IMR-90 (cell line): ENCODE data around the gene RAB43. TPM values are rescaled to one million over a fixed set of nuclear protein-coding genes. Genes with fewer than 3 reads are reported as not detected.

ENCODE experiments used
- ATAC-seq: fragments of 200-7000 bp; cut with Tn5 transposase; 2 replicates; pipeline ENCODE4 v1.9.1; 2020; ENCODE audit warnings: low read depth, mild to moderate bottlenecking, moderate library complexity
- BruUV-seq: library from RNA; stranded (reverse); fragments of 400-500 nt; replicated peaks from 2 replicates; lab custom pipeline; 2021; lab: Mats Ljungman, UMichigan
- CTCF ChIA-PET: fragments of 300-600 bp; formaldehyde crosslinking; extraction: SDS; loops from one replicate; lab custom pipeline; 2021; ENCODE audit warnings: antibody characterized with exemption; lab: Yijun Ruan, JAX
- POLR2A ChIA-PET: fragments of 300-600 bp; sonication (Branson Sonifier 250); formaldehyde crosslinking; loops from one replicate; lab custom pipeline; 2022; ENCODE audit warnings: antibody characterized with exemption; ENCODE audit not compliant: unreplicated experiment; lab: Charles Lee
- DNase-seq: peaks from one replicate; pipeline ENCODE4 v3.0.0; 2013
- H2AFZ ChIP-seq: replicated peaks from 2 replicates; pipeline ENCODE3; 2013; ENCODE audit warnings: low read length, mild to moderate bottlenecking; ENCODE audit not compliant: poor library complexity
- H2AK5ac ChIP-seq: 2 replicates; pipeline ENCODE4 v1.6.1; 2013; ENCODE audit warnings: low read depth, low read length, inconsistent platforms
- H2AK9ac ChIP-seq: replicated peaks from 2 replicates; pipeline ENCODE3; 2013; ENCODE audit warnings: mild to moderate bottlenecking, low read depth, low read length, moderate library complexity; ENCODE audit not compliant: poor library complexity
- H2BK120ac ChIP-seq: 2 replicates; pipeline ENCODE4 v1.6.1; 2013; ENCODE audit warnings: low read depth, low read length, inconsistent platforms
- H2BK15ac ChIP-seq: 3 replicates; pipeline ENCODE4 v1.6.1; 2013; ENCODE audit warnings: low read depth, low read length, inconsistent platforms
- H2BK20ac ChIP-seq: 2 replicates; pipeline ENCODE4 v1.6.1; 2013; ENCODE audit warnings: low read depth, mild to moderate bottlenecking, inconsistent platforms, low read length, moderate library complexity
- H2BK5ac ChIP-seq: 2 replicates; pipeline ENCODE4 v1.6.1; 2013; ENCODE audit warnings: mild to moderate bottlenecking, low read depth, low read length, inconsistent platforms; ENCODE audit not compliant: poor library complexity, severe bottlenecking
- H3K14ac ChIP-seq: replicated peaks from 2 replicates; pipeline ENCODE4 v1.6.1; 2013; ENCODE audit warnings: low read depth, low read length, inconsistent platforms
- H3K18ac ChIP-seq: 2 replicates; pipeline ENCODE4 v1.6.1; 2013; ENCODE audit warnings: low read depth, low read length, control low read depth
- H3K23ac ChIP-seq: 2 replicates; pipeline ENCODE4 v1.6.1; 2013; ENCODE audit warnings: low read depth, low read length, inconsistent platforms
- H3K27ac ChIP-seq: 2 replicates; pipeline ENCODE4 v1.5.1; 2013; ENCODE audit warnings: mild to moderate bottlenecking, control low read depth, low read length; ENCODE audit not compliant: insufficient read depth
- H3K27me3 ChIP-seq: 2 replicates; pipeline ENCODE4 v1.6.1; 2013; ENCODE audit warnings: low read length; ENCODE audit not compliant: control insufficient read depth, insufficient read depth
- H3K36me3 ChIP-seq: 2 replicates; pipeline ENCODE4 v1.6.1; 2013; ENCODE audit warnings: low read length, mixed read lengths; ENCODE audit not compliant: control insufficient read depth, insufficient read depth
- H3K4ac ChIP-seq: 2 replicates; pipeline ENCODE4 v1.6.1; 2013; ENCODE audit warnings: low read depth, low read length, inconsistent platforms
- H3K4me1 ChIP-seq: 2 replicates; pipeline ENCODE4 v1.6.1; 2013; ENCODE audit warnings: low read length, mixed read lengths; ENCODE audit not compliant: control insufficient read depth, insufficient read depth
- H3K4me2 ChIP-seq: 2 replicates; pipeline ENCODE4 v1.6.1; 2013; ENCODE audit warnings: low read depth, mild to moderate bottlenecking, control low read depth, low read length, moderate library complexity
- H3K4me3 ChIP-seq: 2 replicates; pipeline ENCODE4 v1.5.1; 2013; ENCODE audit warnings: low read depth, mild to moderate bottlenecking, control low read depth, low read length, moderate library complexity; ENCODE audit not compliant: insufficient read depth
- H3K56ac ChIP-seq: 2 replicates; pipeline ENCODE4 v1.6.1; 2013; ENCODE audit warnings: low read length, inconsistent platforms; ENCODE audit not compliant: insufficient read depth; ENCODE audit errors: extremely low read depth
- H3K79me1 ChIP-seq, 2 experiments: 2 replicates each; pipeline ENCODE4 v1.6.1; 2013; ENCODE audit warnings: low read length in 2 of 2, inconsistent platforms in 1 of 2, low read depth in 1 of 2
- H3K9ac ChIP-seq: 2 replicates; pipeline ENCODE4 v1.6.1; 2013; ENCODE audit warnings: low read depth, low read length, control low read depth
- H3K9me1 ChIP-seq: 2 replicates; pipeline ENCODE4 v1.6.1; 2013; ENCODE audit warnings: low read length, inconsistent platforms; ENCODE audit not compliant: insufficient read depth
- H3K9me3 ChIP-seq: 2 replicates; pipeline ENCODE4 v1.6.1; 2013; ENCODE audit warnings: low read length; ENCODE audit not compliant: control insufficient read depth, insufficient read depth
- H4K20me1 ChIP-seq: 2 replicates; pipeline ENCODE4 v1.6.1; 2013; ENCODE audit warnings: low read length, inconsistent platforms; ENCODE audit not compliant: insufficient read depth
- H4K5ac ChIP-seq: 2 replicates; pipeline ENCODE4 v1.6.1; 2013; ENCODE audit warnings: mild to moderate bottlenecking, low read depth, low read length, control low read depth
- H4K8ac ChIP-seq, 2 experiments: 2 replicates each; pipeline ENCODE4 v1.6.1; 2013; ENCODE audit warnings: low read depth in 2 of 2, low read length in 2 of 2, control low read depth in 1 of 2, inconsistent platforms in 1 of 2
- H4K91ac ChIP-seq: 2 replicates; pipeline ENCODE4 v1.6.1; 2013; ENCODE audit warnings: low read depth, low read length, inconsistent platforms; ENCODE audit not compliant: insufficient read depth
- BHLHE40 ChIP-seq: fragments of 150-350 bp; IDR thresholded peaks from 2 replicates; pipeline ENCODE4 v1.6.1; 2016; ENCODE audit warnings: mild to moderate bottlenecking, low read depth, low read length
- CEBPB ChIP-seq: IDR thresholded peaks from 2 replicates; pipeline ENCODE4 v1.6.1; 2012; ENCODE audit warnings: low read depth, low read length, improper control_type of control experiment
- FOS ChIP-seq: fragments of 150-350 bp; IDR thresholded peaks from 2 replicates; pipeline ENCODE4 v1.6.1; 2016; ENCODE audit warnings: low read depth, low read length
- MAFK ChIP-seq: IDR thresholded peaks from 2 replicates; pipeline ENCODE4 v1.6.1; 2012; ENCODE audit warnings: low read depth, low read length, improper control_type of control experiment
- MXI1 ChIP-seq: IDR thresholded peaks from 2 replicates; pipeline ENCODE4 v1.6.1; 2012; ENCODE audit warnings: low read depth, mild to moderate bottlenecking, low read length, moderate library complexity, borderline replicate concordance
- NFE2L2 ChIP-seq: fragments of 150-350 bp; IDR thresholded peaks from 2 replicates; pipeline ENCODE4 v1.6.1; 2016; ENCODE audit warnings: low read depth, mild to moderate bottlenecking, low read length
- POLR2A ChIP-seq: IDR thresholded peaks from 2 replicates; pipeline ENCODE4 v1.6.1; 2012; ENCODE audit warnings: mild to moderate bottlenecking, low read depth, low read length
- RAD21 ChIP-seq: IDR thresholded peaks from 2 replicates; pipeline ENCODE4 v1.6.1; 2012; ENCODE audit warnings: low read length, improper control_type of control experiment
- RFX5 ChIP-seq: IDR thresholded peaks from 2 replicates; pipeline ENCODE4 v1.8.0; 2012; ENCODE audit warnings: low read depth, mild to moderate bottlenecking, low read length, moderate library complexity
- SMC3 ChIP-seq: fragments of 150-350 bp; IDR thresholded peaks from 2 replicates; pipeline ENCODE4 v1.6.1; 2016; ENCODE audit warnings: low read depth, mild to moderate bottlenecking, antibody characterized with exemption, low read length, moderate library complexity
- WGBS, 2 experiments: methylation state at CpG; one replicate each; pipeline versions ENCODE4 v1.1.5 to v1.1.7; 2013; ENCODE audit warnings: missing lambda C conversion rate in 2 of 2; ENCODE audit not compliant: insufficient read length in 1 of 2; ENCODE audit errors: extremely low coverage in 2 of 2; 5-methylcytosine and 5-hydroxymethylcytosine counted together
- dilution Hi-C: fragments of 300-500 bp; cut with HindIII; formaldehyde crosslinking; loops from one replicate; pipeline ENCODE4 v1.14.3; 2018; ENCODE audit warnings: low sequenced_read_pairs; ENCODE audit not compliant: unreplicated experiment
- in situ Hi-C: fragments of 300-500 bp; cut with MboI; formaldehyde crosslinking; loops from 3 replicates; pipeline ENCODE4 v1.14.3; 2019; ENCODE audit warnings: low sequenced_read_pairs, inconsistent platforms, mixed read lengths
- intact Hi-C: fragments of 100-400 bp; cut with micrococcal nuclease; formaldehyde crosslinking; loops from 2 replicates; pipeline ENCODE4 v1.10.0; 2022
- polyA plus RNA-seq, 3 experiments: library from polyadenylated mRNA; depleted of rRNA; stranded (reverse); fragments of >200 nt; gene quantifications; 2 replicates each; pipeline ENCODE4 v1.2.3, GENCODE V29; 2012; ENCODE audit warnings: low replicate concordance in 1 of 3
- total RNA-seq: library from RNA; depleted of rRNA; stranded (reverse); fragments of >200 nt; gene quantifications from 2 replicates; pipeline ENCODE4 v1.2.3, GENCODE V29; 2012
- TF ChIP-seq, protein P1 (sequence below): conservative IDR thresholded peaks from 2 replicates; pipeline ENCODE4 v1.5.1; 2012; ENCODE audit warnings: mild to moderate bottlenecking, low read depth, low read length, improper control_type of control experiment
- TF ChIP-seq, protein P2 (sequence below): fragments of 150-350 bp; IDR thresholded peaks from 2 replicates; pipeline ENCODE4 v1.6.1; 2016; ENCODE audit warnings: low read depth, mild to moderate bottlenecking, low read length, moderate library complexity, borderline replicate concordance
- TF ChIP-seq, protein P3 (sequence below): fragments of 150-350 bp; IDR thresholded peaks from 2 replicates; pipeline ENCODE4 v1.6.1; 2017; ENCODE audit warnings: mild to moderate bottlenecking, antibody characterized with exemption, low read length, low read depth

The RAB43 gene
- total and polyA plus RNA-seq, 2 of the 4 experiments (the other 2 are of a cell fraction) = 9.9 to 14.0 TPM

DNA sequence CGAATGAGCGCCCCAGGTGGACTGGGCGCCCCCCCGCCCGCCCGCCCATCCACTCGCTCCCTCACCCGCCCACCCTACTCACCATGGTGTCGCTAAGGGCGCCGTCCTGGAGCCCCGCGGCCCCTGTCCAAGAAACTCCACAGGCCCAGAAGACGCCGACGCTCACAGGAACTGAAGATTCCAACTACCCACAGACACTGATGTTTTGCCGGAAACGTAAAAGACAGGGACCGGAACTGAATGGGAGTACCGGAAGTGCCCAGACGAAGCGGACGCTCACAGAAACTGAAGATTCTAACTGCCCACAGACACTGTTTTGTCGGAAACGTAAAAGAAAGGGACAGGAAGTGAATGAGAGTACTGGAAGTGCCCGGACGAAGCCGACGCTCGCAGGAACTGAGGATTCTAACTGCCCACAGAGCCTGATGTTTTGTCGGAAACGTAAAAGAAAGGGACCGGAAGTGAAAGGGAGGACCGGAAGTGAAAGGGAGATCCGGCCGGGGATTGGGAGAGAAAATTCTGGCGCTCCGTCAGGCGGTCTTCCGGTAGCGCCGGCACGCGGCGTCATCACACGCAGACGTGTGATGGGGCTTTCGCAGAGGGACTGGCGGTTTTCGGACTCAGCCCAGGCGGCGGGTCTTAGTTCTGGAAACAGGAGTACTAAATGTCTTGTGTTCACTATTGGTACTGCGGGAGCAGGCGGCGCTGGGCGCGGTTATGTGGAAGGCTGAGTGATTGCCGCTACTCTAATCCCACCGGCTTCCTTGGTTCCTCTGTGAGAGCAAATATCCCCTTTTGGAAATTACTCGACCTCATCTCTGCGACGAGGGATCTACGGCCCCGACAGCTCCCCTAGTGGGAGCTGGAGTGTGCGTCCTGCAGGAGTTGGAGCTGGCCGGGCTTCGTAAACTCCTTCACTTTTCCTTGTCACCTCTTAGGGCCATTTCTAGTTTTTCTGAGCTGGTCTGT lies 39.6 kb upstream of the RAB43 start, which contains the start of gene ISY1:
Gene ISY1 (minus strand): TSS at position 173 of the 969 bp plus-strand sequence. CDS start 88 bp downstream, at position 85.
- Histone ChIP-seq H4K5ac (peak within 1 kb of the TSS; percentile 97), H3K4me3 (peak within 1 kb of the TSS; percentile 67), H3K4me1 (peaks cover 2% of the 10 kb centered on the region), H3K18ac (peak within 1 kb of the TSS; percentile 89), H4K91ac (peak within 1 kb of the TSS; percentile 97), H3K9ac (peak within 1 kb of the TSS; percentile 92), H2BK15ac (peak within 1 kb of the TSS; percentile 82; the same call in 1 of the 3 replicates), H3K56ac (peak within 1 kb of the TSS; percentile 99), H3K23ac (peak within 1 kb of the TSS; percentile 91), H3K9me3 (no peaks in the 10 kb centered on the region), H3K9me1 (0 out of 2 replicates have a peak, but pooled peaks cover 4% of the 10 kb centered on the region), H3K27me3 (no peaks in the 10 kb centered on the region), H2BK20ac (peak within 1 kb of the TSS; percentile 81; the same call in 1 of the 2 replicates), H3K27ac (peak within 1 kb of the TSS; percentile 92), H3K36me3 (peaks cover 9% of the 10 kb centered on the region), H2BK120ac (peak within 1 kb of the TSS; percentile 94), H3K4me2 (peak within 1 kb of the TSS; percentile 99), H4K8ac (peak within 1 kb of the TSS; percentile 66 to 99), H3K4ac (peak within 1 kb of the TSS; percentile 99), H2AK5ac (peak within 1 kb of the TSS; percentile 76), H2BK5ac (peak within 1 kb of the TSS; percentile 94), H2AK9ac (peak within 1 kb of the TSS; percentile 83), H2AFZ (peak within 1 kb of the TSS; percentile 99), H3K79me1 (peaks cover 9 to 39% of the 10 kb centered on the region in 2 experiments), H4K20me1 (no peaks in the 10 kb centered on the region), H3K14ac (peak within 1 kb of the TSS; percentile 89)
- intact Hi-C loops = loop anchor here (1.0 kb wide), 3 partner anchors 84 to 191 kb away; partner anchors contain the start of gene COPG1
- POLR2A ChIA-PET = no interaction called here
- dilution Hi-C loops = no loop called here
- in situ Hi-C loops = no loop called here
- peak; percentile 87 for ATAC-seq
- CTCF ChIA-PET = interaction anchor here (0.9 to 2.1 kb wide), 3 partner anchors 19 to 85 kb away, joined by 4 to 23 read pairs (median 8); no protein-coding TSS in a partner anchor
- BruUV-seq = no TSS peak
- DNase-seq = peak; percentile 97
- 0% methylated on average over 23 of the region's 67 CpGs; no CpG with 5 or more reads in 1 of the 2 experiments for WGBS, 2 experiments
- TF ChIP-seq, protein P1, sequence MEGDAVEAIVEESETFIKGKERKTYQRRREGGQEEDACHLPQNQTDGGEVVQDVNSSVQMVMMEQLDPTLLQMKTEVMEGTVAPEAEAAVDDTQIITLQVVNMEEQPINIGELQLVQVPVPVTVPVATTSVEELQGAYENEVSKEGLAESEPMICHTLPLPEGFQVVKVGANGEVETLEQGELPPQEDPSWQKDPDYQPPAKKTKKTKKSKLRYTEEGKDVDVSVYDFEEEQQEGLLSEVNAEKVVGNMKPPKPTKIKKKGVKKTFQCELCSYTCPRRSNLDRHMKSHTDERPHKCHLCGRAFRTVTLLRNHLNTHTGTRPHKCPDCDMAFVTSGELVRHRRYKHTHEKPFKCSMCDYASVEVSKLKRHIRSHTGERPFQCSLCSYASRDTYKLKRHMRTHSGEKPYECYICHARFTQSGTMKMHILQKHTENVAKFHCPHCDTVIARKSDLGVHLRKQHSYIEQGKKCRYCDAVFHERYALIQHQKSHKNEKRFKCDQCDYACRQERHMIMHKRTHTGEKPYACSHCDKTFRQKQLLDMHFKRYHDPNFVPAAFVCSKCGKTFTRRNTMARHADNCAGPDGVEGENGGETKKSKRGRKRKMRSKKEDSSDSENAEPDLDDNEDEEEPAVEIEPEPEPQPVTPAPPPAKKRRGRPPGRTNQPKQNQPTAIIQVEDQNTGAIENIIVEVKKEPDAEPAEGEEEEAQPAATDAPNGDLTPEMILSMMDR = peak; percentile 87
- TF ChIP-seq SMC3 (peak; percentile 60), RFX5 (no peak), FOS (no peak), BHLHE40 (peak; percentile 61; the same call in 1 of the 2 replicates), POLR2A (peak; percentile 95), CEBPB (no peak), MXI1 (peak; percentile 53; the same call in 1 of the 2 replicates), RAD21 (peak; percentile 56), NFE2L2 (no peak), MAFK (no peak)
- TF ChIP-seq, protein P2, sequence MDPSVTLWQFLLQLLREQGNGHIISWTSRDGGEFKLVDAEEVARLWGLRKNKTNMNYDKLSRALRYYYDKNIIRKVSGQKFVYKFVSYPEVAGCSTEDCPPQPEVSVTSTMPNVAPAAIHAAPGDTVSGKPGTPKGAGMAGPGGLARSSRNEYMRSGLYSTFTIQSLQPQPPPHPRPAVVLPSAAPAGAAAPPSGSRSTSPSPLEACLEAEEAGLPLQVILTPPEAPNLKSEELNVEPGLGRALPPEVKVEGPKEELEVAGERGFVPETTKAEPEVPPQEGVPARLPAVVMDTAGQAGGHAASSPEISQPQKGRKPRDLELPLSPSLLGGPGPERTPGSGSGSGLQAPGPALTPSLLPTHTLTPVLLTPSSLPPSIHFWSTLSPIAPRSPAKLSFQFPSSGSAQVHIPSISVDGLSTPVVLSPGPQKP = peak; percentile 3; the same call in 1 of the 2 replicates
- TF ChIP-seq, protein P3, sequence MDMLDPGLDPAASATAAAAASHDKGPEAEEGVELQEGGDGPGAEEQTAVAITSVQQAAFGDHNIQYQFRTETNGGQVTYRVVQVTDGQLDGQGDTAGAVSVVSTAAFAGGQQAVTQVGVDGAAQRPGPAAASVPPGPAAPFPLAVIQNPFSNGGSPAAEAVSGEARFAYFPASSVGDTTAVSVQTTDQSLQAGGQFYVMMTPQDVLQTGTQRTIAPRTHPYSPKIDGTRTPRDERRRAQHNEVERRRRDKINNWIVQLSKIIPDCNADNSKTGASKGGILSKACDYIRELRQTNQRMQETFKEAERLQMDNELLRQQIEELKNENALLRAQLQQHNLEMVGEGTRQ = peak; percentile 40
